Adrenal gland (tissue), 12 donors: ENCODE measurements around the gene KRT1. TPM values are rescaled to one million over a fixed set of nuclear protein-coding genes. Genes with fewer than 3 reads are reported as not detected.

Experiments used
- DNase-seq, 7 donors: peaks; one replicate each; pipeline ENCODE4 v3.0.0-alpha.2; 2019 to 2020
- H3K27ac ChIP-seq, 5 donors: fragments of 200-600 bp; sonication (generic) in 4 of 5; 1 replicate in 3 of 5; 2 replicates in 2 of 5; pipeline versions ENCODE4 v1.5.1 to v1.8.0; 2016 to 2020; ENCODE audit warnings: mild to moderate bottlenecking in 1 of 5
- H3K27me3 ChIP-seq: fragments of 200-600 bp; 2 replicates; pipeline ENCODE4 v1.8.0; 2021
- H3K36me3 ChIP-seq, 2 donors: fragments of 200-600 bp; replicated peaks in 1 of 2; 1 replicate in 1 of 2; 2 replicates in 1 of 2; pipeline versions ENCODE4 v1.5.1 to v1.8.0; 2018 to 2022
- H3K4me1 ChIP-seq, 2 donors: fragments of 200-600 bp; replicated peaks in 1 of 2; 1 replicate in 1 of 2; 2 replicates in 1 of 2; pipeline versions ENCODE4 v1.5.1 to v1.8.0; 2018 to 2021
- H3K4me3 ChIP-seq, 4 donors: fragments of 200-600 bp; sonication (generic) in 3 of 4; one replicate each; pipeline ENCODE4 v1.5.1; 2016 to 2018
- H3K9me3 ChIP-seq, 3 donors: fragments of 200-600 bp; sonication (generic) in 1 of 3; replicated peaks in 1 of 3; 1 replicate in 2 of 3; 2 replicates in 1 of 3; pipeline versions ENCODE4 v1.5.1 to v1.8.0; 2016 to 2021
- CTCF ChIP-seq, 6 experiments: fragments of 450-650 bp in 4 of 6; fragments of 200-600 bp in 2 of 6; sonication (generic) in 1 of 6; IDR thresholded peaks; 1 replicate in 5 of 6; 2 replicates in 1 of 6; pipeline versions ENCODE4 v1.5.1 to v1.8.0; 2016 to 2021; ENCODE audit warnings: antibody characterized with exemption in 6 of 6, mild to moderate bottlenecking in 2 of 6, moderate library complexity in 1 of 6
- POLR2A ChIP-seq, 2 donors: fragments of 450-650 bp; IDR thresholded peaks; one replicate each; pipeline ENCODE4 v1.6.1; 2017; ENCODE audit warnings: antibody characterized with exemption in 2 of 2, mild to moderate bottlenecking in 2 of 2, moderate library complexity in 1 of 2
- WGBS, 4 donors: extraction: QIAGEN DNeasy Blood & Tissue Kit in 2 of 4; methylation state at CpG; one replicate each; pipeline versions ENCODE4 v1.1.5 to v1.1.7; 2013 to 2017; 5-methylcytosine and 5-hydroxymethylcytosine counted together
- intact Hi-C, 2 donors: fragments of 100-400 bp; cut with DNase I; formaldehyde crosslinking; loops; one replicate each; pipeline versions ENCODE4 v1.14.1 to v1.15.0; 2022 to 2023
- polyA plus RNA-seq, 3 donors: library from polyadenylated mRNA; stranded (reverse); fragments of 200-250 nt in 2 of 3; fragments of 350-450 nt in 1 of 3; fragmentation: Illumina TruSeq in 1 of 3; extraction: RNeasy Lipid Tissue Mini Kit (QIAGEN cat#74804) in 1 of 3; gene quantifications; one replicate each; pipeline ENCODE4 v1.2.3, GENCODE V29; 2013 to 2014
- total RNA-seq, 9 donors: library from RNA; depleted of rRNA in 4 of 9; stranded (reverse); fragments of >200 nt in 4 of 9; fragments of 120-200 nt in 1 of 9; fragmentation: NEBNext Ultra II Directional in 1 of 9; extraction: Animal tissue kit (Norgen Biotek cat#: 25700) in 1 of 9; gene quantifications; one replicate each; pipeline versions ENCODE4 v1.1.0 to v1.2.4, GENCODE V29; 2013 to 2023
- donor health status: healthy with polysubstance abuse.
- donor health status: Bipolar disorder and iron deficiency.
- donor health status: DM: yes; HTN: yes; CAD: no.
- donor health status: DM: no; HTN: no; CAD: no.
- donor health status: DM: no; HTN: no; CAD: no.
- donor health status: DM: yes; HTN: yes; CAD: no.

The KRT1 gene
- total and polyA plus RNA-seq, 12 donors: 0.08 to 0.67 TPM; not detected in 10

DNA sequence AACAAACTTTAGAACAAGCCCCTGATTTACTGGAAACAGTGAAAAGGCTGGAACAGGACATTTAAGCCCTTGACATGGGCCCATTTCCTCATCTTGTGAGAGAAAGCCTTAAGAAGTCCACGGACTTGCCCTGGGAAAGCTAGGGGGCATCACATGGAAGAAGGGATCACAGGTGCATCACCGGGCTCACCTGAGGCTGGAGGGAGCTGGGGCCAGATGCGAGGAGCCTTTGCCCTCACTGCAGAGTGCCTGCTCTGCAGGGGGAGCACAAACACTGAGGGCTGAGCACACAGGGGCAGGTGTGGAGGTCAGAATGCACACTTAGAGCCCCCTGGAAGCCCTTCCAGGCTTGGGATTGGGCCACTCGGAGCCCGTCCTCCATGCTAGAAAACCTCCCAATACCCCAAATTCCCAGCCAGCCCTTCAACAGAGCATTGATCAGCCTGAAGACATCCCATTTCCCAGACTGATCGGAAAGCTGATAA lies 5.2 kb upstream of the KRT1 start:
- intact Hi-C loops: no loop called here
- no peak for DNase-seq
- Histone ChIP-seq H3K9me3 (no peaks in the 10 kb centered on the region), H3K4me1 (no peaks in the 10 kb centered on the region), H3K27ac (no peak overlapping the region), H3K36me3 (no peaks in the 10 kb centered on the region), H3K27me3 (peaks cover 29% of the 10 kb centered on the region), H3K4me3 (no peak overlapping the region)
- TF ChIP-seq POLR2A (IDR thresholded peaks at IDR 0.05) (no peak), CTCF (IDR thresholded peaks at IDR 0.05) (no peak)
- WGBS, 4 donors: 53 to 76% (median 65%) methylated on average over 4 to 6 of the region's 6 CpGs

GRCh38 chr12:52684431-52684830 lies 4.2 kb upstream of the KRT1 start:
- TF ChIP-seq CTCF (IDR thresholded peaks at IDR 0.05) (no peak), POLR2A (IDR thresholded peaks at IDR 0.05) (no peak)
- Histone ChIP-seq H3K4me3 (no peak overlapping the region), H3K4me1 (no peaks in the 10 kb centered on the region), H3K27ac (no peak overlapping the region), H3K9me3 (no peaks in the 10 kb centered on the region), H3K27me3 (peaks cover 23% of the 10 kb centered on the region), H3K36me3 (no peaks in the 10 kb centered on the region)
- WGBS, 4 donors: 47 to 90% (median 89%) methylated on average over 2 of the region's 2 CpGs
- DNase-seq: no peak
- intact Hi-C loops: no loop called here

- peaks cover 20% of the 10 kb centered on the region for H3K27me3 ChIP-seq
- DNase-seq: no peak
- no peak overlapping the region for H3K27ac ChIP-seq
- 82 to 92% (median 86%) methylated on average over 12 of the region's 12 CpGs for WGBS, 4 donors
- no peaks in the 10 kb centered on the region for H3K9me3 ChIP-seq
- no peak overlapping the region for H3K4me3 ChIP-seq
- no peaks in the 10 kb centered on the region for H3K4me1 ChIP-seq
- no peaks in the 10 kb centered on the region for H3K36me3 ChIP-seq
- no peak for TF ChIP-seq CTCF (IDR thresholded peaks at IDR 0.05)
- TF ChIP-seq POLR2A (IDR thresholded peaks at IDR 0.05): no peak
- intact Hi-C loops: no loop called here
Measured at GRCh38 chr12:52683575-52684300, 3.5 kb upstream of the KRT1 start.

GRCh38 chr12:52682938-52683574 lies 2.8 kb upstream of the KRT1 start:
- Histone ChIP-seq H3K4me3 (no peak overlapping the region), H3K27ac (no peak overlapping the region), H3K27me3 (peaks cover 18% of the 10 kb centered on the region), H3K9me3 (no peaks in the 10 kb centered on the region), H3K36me3 (no peaks in the 10 kb centered on the region), H3K4me1 (no peaks in the 10 kb centered on the region)
- TF ChIP-seq POLR2A (IDR thresholded peaks at IDR 0.05) (no peak), CTCF (IDR thresholded peaks at IDR 0.05) (no peak)
- DNase-seq: no peak
- WGBS, 4 donors: 65 to 77% (median 76%) methylated on average over 4 of the region's 4 CpGs
- intact Hi-C loops: no loop called here
